GM19328 (cell line): ENCODE measurements around the gene HOXA11.

Source experiments
- ATAC-seq: cut with Tn5 transposase; IDR thresholded peaks from one replicate; pipeline ENCODE4 v1.9.1; 2021; ENCODE audit warnings: mild to moderate bottlenecking, moderate library complexity; ENCODE audit not compliant: unreplicated experiment

Gene HOXA11

DNA sequence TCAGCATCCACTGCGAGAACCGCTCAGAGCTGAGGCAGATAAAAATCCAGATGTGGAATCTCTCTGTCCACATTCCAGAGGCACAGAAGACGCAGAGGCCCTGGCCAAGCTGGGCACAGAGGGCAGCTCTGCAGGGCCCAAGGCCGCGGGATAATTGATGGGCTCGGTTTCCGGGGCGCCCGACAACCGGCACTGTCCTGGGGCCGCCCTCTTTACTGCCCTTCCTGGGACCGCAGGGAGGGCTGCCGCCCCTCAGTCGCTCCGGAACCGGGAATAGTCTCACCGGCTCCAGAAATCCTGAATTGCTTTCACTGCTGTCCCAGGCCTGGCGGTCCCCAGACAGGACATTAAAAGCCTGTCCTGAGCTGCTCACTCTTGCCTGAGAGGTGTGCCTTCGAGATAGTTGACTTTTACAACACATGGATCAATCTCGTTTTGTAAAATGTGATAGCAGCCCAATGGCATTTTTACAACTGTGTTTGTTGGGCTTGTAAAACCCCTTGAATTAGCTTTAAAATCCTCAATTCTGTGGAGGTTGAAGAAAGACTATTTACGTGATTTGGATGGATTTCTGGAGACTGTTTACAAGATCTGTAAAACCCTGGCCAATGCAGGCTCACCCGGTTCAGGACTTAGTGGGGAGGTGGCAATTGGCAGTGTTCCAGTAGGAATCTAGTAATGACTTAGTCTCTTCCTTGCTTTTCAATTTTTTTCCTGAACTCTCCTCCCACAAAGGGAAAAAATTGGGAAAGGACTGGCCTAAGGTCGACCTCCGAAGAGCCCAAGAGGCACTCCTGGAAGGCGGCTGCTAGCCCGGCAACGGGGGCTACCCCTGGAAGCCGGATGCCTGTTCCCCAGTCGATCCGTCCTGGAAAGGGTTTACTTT lies 36.0 kb downstream of the HOXA11 start:
- ATAC-seq, result no peak

DNA sequence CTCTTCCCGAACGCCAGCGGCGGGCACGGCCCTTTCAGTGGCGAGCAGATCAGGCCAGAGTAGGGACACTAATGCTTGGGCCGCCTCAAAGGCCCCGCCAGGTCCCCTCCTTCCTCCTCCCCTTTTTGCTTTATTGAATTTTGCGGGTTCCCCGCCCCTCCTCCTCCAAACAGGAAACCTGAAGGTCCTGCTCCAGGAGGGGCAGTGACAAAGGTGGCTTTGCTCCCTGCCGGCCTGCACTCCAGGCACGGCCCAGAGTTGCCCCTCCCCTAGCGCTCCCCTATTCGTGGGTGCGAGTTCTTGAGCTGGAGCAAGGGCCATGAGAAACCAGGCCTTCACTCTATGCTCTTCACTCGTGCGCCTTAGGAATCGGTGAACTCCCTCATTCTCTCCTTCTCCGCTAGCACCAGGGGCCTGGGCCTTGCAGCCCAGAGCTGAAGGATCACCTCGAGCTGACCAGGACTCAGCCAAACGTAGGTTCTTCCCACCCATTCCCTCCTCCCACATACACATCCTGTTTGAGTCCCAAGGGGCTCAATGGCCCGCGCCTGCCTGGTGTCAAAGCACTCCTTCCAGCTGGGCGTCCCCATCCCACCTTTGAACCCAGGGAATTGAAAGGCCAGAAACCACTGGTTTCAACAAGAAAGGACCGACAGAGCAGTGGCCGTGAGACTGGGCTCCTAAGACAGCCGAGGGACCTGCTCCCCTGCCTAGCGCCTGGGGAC lies 36.8 kb downstream of the HOXA11 start:
- ATAC-seq, result no peak

DNA sequence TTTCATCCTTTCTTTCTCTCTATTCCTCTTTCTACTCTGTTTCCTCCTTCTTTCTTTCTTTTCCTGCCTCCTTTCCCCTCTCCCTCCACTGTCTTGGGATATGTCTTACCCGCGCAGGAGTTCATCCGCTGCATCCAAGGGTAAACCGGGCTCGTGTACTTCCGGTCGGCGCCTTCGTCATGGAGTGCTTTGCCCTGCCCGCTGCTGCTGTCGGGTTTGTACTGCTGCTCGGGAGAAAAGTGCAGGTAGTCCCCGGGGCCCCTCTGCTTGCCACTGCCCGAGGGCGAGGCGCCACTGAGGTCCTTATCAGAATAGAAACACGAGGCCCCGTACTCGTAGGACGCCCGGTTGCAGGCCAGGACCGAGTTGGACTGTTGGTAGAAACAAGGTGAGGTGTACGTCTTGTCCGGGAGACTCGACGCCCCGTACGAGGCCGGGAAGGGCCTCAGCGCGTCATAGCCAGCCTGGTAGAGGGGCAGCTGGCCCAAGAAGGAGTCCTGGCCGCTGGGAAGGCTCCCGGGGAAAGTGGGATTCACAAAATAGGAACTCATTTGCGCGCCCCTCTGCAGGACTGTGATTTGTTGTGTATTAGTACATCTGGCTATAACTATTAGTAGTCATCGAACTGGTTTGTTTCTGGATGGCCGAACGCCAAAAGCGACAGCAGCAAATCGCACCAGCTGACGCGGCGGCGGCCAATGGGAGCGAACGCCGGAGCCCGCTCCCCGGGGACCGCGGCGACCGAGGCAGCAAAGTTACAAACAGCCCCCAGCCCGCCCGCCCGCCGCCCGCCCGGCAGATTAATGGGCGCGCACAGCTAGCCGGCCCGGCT lies 37.6 kb downstream of the HOXA11 start, which contains the start of gene HOXA6:
Gene HOXA6 (minus strand): TSS at position 576 of the 832 bp plus-strand sequence. CDS start 25 bp downstream, at position 551.
- no peak for ATAC-seq

DNA sequence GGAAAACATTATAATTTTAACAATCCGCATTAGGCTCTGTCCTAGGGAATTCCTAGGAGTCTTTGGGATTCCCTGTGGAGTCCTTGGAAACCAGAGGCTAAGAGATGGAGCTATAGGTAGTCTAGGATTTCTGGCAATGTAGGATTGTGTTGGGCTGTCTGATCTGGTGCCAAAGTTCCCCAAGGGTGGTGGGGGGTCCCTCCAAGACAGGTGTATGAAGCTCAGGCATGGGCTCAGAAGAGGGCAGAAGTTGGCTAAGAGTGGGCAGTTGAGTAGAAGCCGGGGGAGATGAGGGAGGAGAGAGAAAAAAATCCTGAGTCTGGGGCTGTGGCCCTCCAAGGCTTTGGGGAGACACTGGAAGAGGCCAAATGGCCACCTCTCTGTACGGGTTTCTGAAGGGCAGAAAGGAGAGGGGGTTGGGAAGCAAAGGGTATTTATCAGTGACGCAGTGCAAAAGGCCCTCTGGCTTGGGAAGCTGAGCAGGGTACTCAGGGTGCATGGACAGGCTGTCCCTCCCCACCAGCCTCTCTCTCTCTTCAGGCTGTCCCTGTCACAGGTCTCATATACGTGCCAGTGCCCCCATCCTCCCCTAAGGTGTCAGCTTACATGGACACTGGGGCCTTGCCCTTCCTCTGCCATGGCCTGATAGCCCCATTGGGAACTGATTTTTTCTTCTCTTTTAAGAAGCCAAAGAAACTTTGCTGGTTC lies 38.4 kb downstream of the HOXA11 start:
- no peak for ATAC-seq

DNA sequence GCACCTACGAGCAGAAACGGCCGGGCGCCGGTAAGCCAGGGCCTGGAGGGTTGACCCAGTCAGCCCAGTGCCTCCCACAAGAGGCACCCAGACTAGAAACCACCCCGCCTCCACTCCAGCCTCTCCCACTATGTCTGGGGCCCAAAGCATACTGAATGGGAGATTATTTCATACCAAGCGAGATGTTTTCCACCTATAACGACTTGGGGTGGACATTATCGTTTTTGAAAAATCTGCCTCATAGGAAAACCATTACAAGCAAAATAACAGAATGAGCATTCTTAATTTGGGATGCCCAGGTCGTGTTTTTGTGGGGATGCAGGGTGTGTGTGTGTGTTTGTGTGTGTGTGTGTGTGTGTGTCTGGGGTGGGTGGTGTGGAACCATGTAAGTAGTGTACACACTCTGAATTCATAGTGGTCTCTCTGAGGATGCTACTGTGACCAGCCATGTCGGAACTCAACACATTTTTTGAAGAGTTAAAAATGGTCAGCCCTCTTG lies 39.1 kb downstream of the HOXA11 start:
- no peak for ATAC-seq

DNA sequence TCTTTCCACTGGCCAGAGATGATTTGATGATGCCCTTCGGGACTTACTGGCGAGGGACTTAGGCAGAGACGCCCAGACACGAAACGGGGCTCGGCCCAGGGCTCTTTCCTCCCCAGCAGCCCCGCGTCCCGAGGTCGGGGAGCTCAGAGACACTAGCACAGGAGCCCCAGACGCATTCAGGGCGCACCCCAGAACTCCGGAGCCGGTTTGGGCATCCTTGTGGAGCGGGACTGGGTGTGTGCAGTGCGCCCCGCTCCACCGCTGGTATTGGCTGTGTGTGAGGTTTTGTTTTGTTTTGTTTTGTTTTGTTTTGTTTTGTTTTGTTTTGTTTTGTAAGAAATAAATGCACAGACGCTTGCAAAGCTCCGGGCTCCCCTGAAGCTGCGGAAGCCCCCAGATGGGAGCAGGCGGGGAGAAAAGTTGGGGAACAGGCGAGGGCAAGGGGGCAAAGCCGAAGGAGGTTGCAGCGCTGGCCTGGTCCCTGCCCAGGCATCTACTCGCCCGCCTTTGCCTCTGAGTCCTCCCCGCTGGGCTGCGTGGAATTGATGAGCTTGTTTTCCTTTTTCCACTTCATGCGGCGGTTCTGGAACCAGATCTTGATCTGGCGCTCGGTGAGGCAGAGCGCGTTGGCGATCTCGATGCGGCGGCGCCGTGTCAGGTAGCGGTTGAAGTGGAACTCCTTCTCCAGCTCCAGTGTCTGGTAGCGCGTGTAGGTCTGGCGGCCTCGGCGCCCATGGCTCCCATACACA lies 39.7 kb downstream of the HOXA11 start:
- no peak for ATAC-seq

DNA sequence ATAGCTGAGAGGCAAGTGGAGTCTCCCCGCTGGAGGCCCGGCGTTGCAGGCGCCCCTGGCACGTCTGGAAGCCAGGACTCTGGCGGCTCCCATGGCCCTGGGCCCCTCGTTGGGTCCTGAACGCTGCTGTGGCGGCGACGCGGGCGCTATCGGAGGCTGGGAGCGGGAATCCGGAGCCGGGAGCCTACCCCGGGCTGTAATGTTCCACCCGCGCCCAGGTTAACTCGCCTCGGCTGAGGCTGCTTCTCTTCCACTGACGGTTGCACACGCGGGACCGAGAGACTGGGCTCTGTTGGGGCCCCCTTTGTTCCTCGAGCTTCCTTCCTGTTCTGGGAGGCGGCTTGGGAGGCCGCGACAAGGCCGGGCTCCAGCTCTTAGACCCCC lies 40.3 kb downstream of the HOXA11 start:
- ATAC-seq, result no peak

DNA sequence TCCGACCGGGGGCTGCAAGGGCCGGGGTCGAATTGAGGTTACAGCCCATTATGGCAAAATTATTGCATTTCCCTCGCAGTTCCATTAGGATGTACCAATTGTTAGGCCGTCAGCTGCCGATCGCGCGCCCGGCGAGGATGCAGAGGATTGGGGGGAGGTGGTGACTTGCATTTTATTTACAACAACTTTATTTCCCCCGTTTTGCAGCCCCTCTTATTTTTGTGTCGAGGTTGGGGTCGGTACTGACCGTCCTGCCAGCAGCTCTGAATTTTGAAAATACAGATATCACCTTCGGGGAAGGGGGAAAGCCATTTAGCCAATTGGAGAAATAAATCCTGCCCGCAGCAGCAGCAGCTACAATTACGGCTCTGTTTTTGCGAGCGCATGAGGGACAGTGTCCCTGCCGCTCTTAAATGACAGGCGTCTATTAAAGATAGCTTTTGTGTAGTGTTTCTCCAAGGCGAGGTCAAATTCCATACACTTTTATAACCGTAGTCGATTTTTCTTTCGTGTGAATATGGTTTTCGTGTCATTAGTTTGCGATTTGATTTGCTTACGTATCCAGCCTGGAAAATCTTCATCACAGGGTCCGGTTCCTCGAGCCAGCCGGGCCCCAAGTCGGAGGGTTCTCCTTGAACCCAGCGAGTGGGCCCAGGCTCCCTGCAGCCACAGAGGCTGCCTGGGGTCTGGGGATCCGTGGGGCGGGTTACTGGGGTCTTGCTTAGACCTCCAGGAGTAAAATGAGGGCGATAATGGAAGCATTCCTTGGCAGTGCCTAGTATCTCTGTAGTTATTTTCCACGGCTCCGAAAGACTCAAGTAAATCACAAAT lies 40.9 kb downstream of the HOXA11 start:
- ATAC-seq, result no peak

DNA sequence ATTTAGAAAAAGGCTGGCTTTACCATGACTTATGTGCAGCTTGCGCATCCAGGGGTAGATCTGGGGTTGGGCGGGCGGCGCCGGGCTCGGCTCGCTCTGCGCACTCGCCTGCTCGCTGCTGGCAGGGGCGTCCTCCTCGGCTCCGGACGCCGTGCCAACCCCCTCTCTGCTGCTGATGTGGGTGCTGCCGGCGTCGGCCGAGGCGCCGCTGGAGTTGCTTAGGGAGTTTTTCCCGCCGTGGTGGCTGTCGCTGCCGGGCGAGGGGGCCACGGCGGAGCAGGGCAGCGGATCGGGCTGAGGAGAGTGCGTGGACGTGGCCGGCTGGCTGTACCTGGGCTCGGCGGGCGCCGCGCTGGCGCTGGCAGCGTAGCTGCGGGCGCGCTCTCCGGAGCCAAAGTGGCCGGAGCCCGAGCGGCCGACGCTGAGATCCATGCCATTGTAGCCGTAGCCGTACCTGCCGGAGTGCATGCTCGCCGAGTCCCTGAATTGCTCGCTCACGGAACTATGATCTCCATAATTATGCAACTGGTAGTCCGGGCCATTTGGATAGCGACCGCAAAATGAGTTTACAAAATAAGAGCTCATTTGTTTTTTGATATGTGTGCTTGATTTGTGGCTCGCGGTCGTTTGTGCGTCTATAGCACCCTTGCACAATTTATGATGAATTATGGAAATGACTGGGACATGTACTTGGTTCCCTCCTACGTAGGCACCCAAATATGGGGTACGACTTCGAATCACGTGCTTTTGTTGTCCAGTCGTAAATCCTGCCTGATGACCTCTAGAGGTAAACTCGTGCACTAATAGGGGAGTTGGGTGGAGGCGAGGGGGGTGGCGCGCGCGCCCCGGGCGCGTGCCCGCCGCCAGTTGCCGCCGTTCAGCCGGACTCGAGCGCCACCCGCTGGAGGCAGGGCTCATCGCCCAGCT lies 41.7 kb downstream of the HOXA11 start, which contains the start of gene HOXA5:
Gene HOXA5 (minus strand): TSS at position 659 of the 927 bp plus-strand sequence. CDS start 74 bp downstream, at position 585.
- ATAC-seq, result no peak

DNA sequence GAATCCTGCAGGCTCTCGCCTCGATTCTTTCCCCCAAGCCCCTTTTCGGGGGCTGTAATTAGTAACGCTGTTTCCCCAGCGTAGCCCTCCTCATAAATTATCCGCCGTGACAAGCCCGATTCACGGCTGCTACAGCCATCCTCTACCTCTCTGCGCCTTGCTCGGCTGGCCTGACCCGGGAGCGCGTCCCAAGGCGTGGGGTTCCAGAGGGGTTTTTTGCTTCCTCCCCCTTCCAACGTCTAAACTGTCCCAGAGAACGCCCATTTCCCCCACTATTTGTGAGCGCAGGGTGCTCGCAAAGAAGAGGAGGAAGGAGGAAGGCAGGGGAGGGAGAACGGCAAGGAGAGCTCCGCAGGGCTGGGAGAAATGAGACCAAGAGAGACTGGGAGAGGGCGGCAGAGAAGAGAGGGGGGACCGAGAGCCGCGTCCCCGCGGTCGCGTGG lies 42.4 kb downstream of the HOXA11 start:
- ATAC-seq, result no peak

DNA sequence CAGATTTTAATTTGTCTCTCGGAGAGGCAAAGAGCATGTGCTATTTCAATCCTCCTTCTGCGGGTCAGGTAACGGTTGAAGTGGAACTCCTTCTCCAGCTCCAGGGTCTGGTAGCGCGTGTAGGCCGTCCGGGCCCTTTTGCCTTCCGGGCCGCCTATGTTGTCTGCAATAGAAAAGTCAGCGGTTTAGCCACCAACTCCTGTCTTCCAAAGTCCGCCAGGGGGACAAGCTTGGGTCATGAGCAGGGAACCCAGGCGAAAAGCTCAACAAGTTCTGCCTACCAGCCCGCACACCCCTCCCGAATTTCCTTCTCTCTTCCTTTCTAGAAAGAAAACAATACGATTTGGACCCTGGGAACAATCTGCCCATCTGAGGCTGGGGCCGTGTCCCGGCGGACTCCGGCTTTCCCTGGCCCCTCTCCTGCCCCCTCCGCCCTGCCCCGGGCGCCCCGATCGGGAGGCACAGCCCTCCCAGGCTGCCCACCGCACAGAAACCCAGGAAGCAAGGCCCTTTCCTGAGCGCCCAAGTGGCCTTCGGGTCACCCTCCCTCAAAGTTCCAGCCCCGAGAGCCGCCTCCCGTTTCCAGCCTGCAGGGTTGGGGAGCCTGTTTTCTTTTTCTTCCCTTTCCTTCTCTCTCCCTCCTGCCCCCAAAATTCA lies 43.0 kb downstream of the HOXA11 start:
- no peak for ATAC-seq

DNA sequence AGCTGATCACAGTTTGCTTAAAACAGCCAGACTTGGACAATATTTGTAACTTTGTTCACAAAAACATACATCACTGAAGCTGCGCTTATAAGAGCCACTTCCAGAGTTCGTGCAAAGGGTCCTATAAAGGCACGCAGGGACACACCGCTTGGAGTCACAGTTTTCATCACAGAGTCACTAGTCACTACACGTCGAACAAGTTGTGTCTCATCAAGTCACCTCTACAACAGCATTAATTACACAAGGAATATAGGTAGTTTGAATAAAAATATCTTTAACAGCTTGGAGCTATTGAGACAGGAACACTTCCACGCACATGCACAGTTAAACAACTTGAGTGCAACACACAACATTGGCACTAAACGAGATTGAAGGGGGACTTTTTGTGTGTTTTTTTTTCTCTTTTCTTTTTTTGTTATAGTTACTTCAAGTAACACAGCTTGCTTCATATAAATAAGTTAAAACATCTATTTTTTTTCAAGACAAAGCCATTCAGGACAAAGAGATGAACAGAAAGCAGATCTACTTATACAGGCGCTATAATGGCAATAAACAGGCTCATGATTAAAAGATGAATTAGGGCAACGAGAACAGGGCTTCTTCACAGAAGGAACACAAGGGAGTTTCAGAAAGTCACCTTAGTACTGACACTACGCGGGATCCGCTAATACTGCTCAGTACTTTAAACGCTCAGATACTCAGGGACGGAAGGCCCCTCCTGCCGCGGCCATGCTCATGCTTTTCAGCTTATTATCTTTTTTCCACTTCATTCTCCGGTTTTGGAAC lies 43.7 kb downstream of the HOXA11 start:
- ATAC-seq, result no peak

DNA sequence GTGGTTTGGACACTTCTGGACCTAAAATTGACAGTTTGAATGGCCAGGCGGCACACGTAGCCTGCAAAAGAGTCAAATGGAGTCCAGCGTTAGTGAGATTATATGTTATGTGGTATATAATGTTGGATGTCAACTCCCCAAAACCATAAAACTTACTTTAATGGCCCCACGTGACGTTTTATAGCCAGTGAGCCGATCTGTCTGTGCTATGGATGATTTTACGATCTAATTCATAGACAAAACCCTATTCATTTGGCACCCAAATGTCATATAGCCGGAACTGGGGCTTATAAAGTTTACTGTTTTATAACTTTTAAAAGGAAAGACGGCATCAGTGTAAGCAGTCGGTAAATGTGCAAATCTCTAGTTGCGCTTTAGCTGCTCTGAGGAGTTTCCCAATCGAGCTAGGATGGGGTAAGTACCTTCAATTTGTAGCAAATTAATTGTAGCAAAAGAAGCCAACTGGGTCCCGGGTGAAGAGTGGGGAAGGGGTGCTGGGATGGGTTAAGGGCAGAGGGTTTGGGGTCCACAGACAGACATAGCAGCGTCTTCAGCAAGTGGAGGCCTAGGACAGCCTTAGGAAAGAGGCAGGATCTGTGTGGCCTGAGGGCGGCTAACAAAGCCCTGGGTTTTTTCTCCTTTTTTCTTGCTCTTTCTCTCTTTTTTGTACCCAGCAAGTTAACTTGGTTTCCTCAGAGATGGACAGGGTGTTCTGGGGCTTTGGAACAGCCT lies 44.7 kb downstream of the HOXA11 start:
- ATAC-seq, result no peak

DNA sequence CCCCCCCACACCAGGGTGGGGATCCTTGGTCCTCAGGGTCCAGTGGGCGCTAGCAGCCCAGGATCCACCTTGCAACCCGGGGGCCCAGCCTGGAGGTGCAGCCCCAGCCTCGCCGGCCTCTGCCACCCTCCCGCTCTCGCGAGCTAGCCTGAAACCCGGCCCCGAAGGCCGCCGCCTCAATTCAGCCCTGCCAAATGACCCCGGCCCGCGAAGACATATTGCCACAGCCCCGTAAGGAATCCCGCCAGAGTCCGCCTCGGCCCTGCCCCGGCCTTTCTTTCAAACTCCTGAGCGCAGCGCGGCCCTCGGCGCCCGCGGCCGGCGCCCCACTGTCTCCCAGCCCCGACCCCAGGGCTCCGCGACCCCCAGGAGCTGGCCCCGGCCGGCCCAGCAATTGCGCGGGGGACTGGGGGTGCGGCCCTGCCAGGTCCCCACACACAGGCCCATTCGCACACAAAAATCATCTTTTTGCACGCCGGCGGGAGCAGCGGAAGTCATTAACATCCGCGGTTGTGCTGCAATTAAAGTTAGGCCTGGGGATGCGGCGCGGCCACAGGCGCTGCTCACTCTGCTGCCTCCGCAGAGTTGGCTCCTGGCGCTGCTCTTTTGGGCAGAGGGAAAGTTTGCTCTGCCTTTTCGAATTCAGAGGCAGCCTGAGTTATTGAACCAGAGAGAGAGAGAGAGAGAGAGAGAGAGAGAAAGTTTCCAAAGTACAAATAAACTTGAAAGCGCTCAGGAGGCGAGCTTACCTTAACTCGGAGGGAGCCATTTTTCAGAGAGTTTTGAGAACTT lies 45.5 kb downstream of the HOXA11 start:
- no peak for ATAC-seq

DNA sequence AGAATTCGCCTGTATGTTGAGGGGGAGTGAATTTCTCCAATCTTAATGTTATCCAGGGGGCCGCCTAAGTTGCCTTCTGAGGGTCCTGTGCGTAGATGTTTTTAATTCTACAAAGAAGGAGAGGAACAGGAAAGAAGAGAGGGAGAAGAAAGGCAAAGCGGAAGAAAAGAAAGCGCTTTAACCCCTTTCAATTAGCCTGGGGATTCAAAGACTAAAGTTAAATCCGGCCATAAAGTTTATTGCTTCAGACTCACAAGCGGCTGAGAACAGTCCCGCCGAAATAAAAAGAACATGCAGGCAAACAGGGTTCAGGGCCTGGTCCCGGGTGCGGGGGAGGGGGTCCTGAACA lies 46.1 kb downstream of the HOXA11 start:
- ATAC-seq, result no peak
